B cell (primary cell): ENCODE results near the gene RIN2. TPM values are rescaled to one million over a fixed set of nuclear protein-coding genes. Genes with fewer than 3 reads are reported as not detected.

Experiments used
- ATAC-seq: fragments of 200-7000 bp; cut with Tn5 transposase; one replicate; pipeline ENCODE4 v1.10.0; 2021; ENCODE audit warnings: low read depth, mild to moderate bottlenecking, moderate number of reproducible peaks, moderate library complexity
- CTCF ChIA-PET: fragments of 350-600 bp; sonication (Branson Sonifier 250); formaldehyde crosslinking; loops from one replicate; lab custom pipeline; 2021; ENCODE audit warnings: antibody characterized with exemption, inconsistent platforms; lab: Charles Lee
- POLR2A ChIA-PET: fragments of 350-600 bp; sonication (Branson Sonifier 250); formaldehyde crosslinking; loops from one replicate; lab custom pipeline; 2021; ENCODE audit warnings: antibody characterized with exemption; lab: Charles Lee
- DNase-seq: peaks from one replicate; pipeline ENCODE4 v3.0.0; 2013
- H2AFZ ChIP-seq: 2 replicates; pipeline ENCODE4 v1.6.1; 2012; ENCODE audit warnings: mild to moderate bottlenecking, low read depth, low read length; ENCODE audit not compliant: insufficient read depth, poor library complexity, severe bottlenecking
- H3K27ac ChIP-seq, 2 donors: 1 replicate in 1 of 2; 2 replicates in 1 of 2; pipeline ENCODE4 v1.5.1; 2012 to 2013; ENCODE audit warnings: low read length in 2 of 2, mild to moderate bottlenecking in 2 of 2, moderate library complexity in 1 of 2
- H3K27me3 ChIP-seq, 4 experiments: fragments of 200-600 bp in 1 of 4; sonication (generic) in 1 of 4; replicated peaks in 1 of 4; 1 replicate in 2 of 4; 2 replicates in 2 of 4; pipeline versions ENCODE4 v1.6.1 to v1.7.0; 2013 to 2016; ENCODE audit warnings: low read length in 3 of 4, mild to moderate bottlenecking in 2 of 4, mixed read lengths in 1 of 4, moderate library complexity in 1 of 4; ENCODE audit not compliant: insufficient read depth in 4 of 4, control insufficient read depth in 3 of 4; ENCODE audit errors: control extremely low read depth in 1 of 4
- H3K36me3 ChIP-seq, 2 experiments: replicated peaks in 1 of 2; 1 replicate in 1 of 2; 2 replicates in 1 of 2; pipeline versions ENCODE4 v1.6.1 to v1.7.1; 2013; ENCODE audit warnings: low read length in 1 of 2; ENCODE audit not compliant: insufficient read depth in 2 of 2, control insufficient read depth in 1 of 2; ENCODE audit errors: control extremely low read depth in 1 of 2, extremely low read depth in 1 of 2
- H3K4me1 ChIP-seq, 2 donors: fragments of 200-600 bp in 1 of 2; sonication (generic) in 1 of 2; 1 replicate in 1 of 2; 2 replicates in 1 of 2; pipeline versions ENCODE4 v1.5.1 to v1.6.1; 2013 to 2017; ENCODE audit warnings: low read length in 2 of 2; ENCODE audit not compliant: control insufficient read depth in 2 of 2, insufficient read depth in 2 of 2
- H3K4me2 ChIP-seq: replicated peaks from 2 replicates; pipeline ENCODE3; 2012; ENCODE audit warnings: mild to moderate bottlenecking, low read depth, low read length; ENCODE audit not compliant: poor library complexity, severe bottlenecking
- H3K4me3 ChIP-seq, 5 experiments: fragments of 200-600 bp in 1 of 5; sonication (generic) in 1 of 5; 1 replicate in 3 of 5; 2 replicates in 2 of 5; pipeline versions ENCODE4 v1.5.1 to v1.7.0; 2011 to 2016; ENCODE audit warnings: low read length in 4 of 5, mild to moderate bottlenecking in 4 of 5, low read depth in 2 of 5, control low read depth in 1 of 5, moderate library complexity in 1 of 5; ENCODE audit not compliant: insufficient read depth in 1 of 5; ENCODE audit errors: control extremely low read depth in 1 of 5, extremely low read depth in 1 of 5
- H3K79me2 ChIP-seq: fragments of 200-600 bp; sonication (generic); one replicate; pipeline ENCODE4 v1.6.0; 2016; ENCODE audit warnings: low read length; ENCODE audit not compliant: control insufficient read depth, insufficient read depth
- H3K9ac ChIP-seq: fragments of 200-600 bp; sonication (generic); 2 replicates; pipeline ENCODE4 v1.6.1; 2017; ENCODE audit warnings: mild to moderate bottlenecking, low read length, moderate library complexity
- H3K9me3 ChIP-seq, 3 donors: one replicate each; pipeline versions ENCODE4 v1.6.1 to v1.7.1; 2013; ENCODE audit warnings: low read length in 2 of 3; ENCODE audit not compliant: control insufficient read depth in 2 of 3, insufficient read depth in 1 of 3; ENCODE audit errors: control extremely low read depth in 1 of 3
- H4K20me1 ChIP-seq: 2 replicates; pipeline ENCODE4 v1.6.0; 2012; ENCODE audit warnings: mild to moderate bottlenecking, low read length; ENCODE audit not compliant: insufficient read depth, control insufficient read depth, poor library complexity, severe bottlenecking
- H3K27ac Mint-ChIP-seq: one replicate; pipeline ENCODE4 v1.8.0; 2021; ENCODE audit warnings: mixed read lengths
- H3K27me3 Mint-ChIP-seq: one replicate; pipeline ENCODE4 v1.8.0; 2021; ENCODE audit warnings: mixed read lengths
- H3K4me1 Mint-ChIP-seq: one replicate; pipeline ENCODE4 v1.8.0; 2021; ENCODE audit warnings: mixed read lengths
- H3K4me3 Mint-ChIP-seq: one replicate; pipeline ENCODE4 v1.8.0; 2021; ENCODE audit warnings: mixed read lengths
- H3K9me3 Mint-ChIP-seq: one replicate; pipeline ENCODE4 v1.8.0; 2022; ENCODE audit warnings: mixed read lengths; ENCODE audit not compliant: insufficient read depth
- CTCF ChIP-seq: fragments of 200-600 bp; IDR thresholded peaks from one replicate; pipeline ENCODE4 v1.8.0; 2022; ENCODE audit warnings: antibody characterized with exemption, mild to moderate bottlenecking
- EZH2 ChIP-seq: IDR thresholded peaks from 2 replicates; pipeline ENCODE4 v1.6.1; 2012; ENCODE audit warnings: borderline replicate concordance, low read depth, mild to moderate bottlenecking, moderate library complexity, low read length; ENCODE audit not compliant: insufficient read depth, poor library complexity, severe bottlenecking
- WGBS: methylation state at CpG from one replicate; pipeline ENCODE4 v1.1.5; 2013; ENCODE audit warnings: missing lambda C conversion rate; ENCODE audit not compliant: insufficient coverage; 5-methylcytosine and 5-hydroxymethylcytosine counted together
- intact Hi-C: fragments of 100-400 bp; cut with micrococcal nuclease; formaldehyde crosslinking; loops from one replicate; pipeline ENCODE4 v1.10.0; 2022
- polyA plus RNA-seq: library from polyadenylated mRNA; depleted of rRNA; stranded (reverse); fragments of >200 nt; gene quantifications from 2 replicates; pipeline ENCODE4 v1.2.3, GENCODE V29; 2012
- total RNA-seq, 2 donors: library from RNA; stranded (reverse); fragments of 120-200 nt in 1 of 2; gene quantifications; 1 replicate in 1 of 2; 2 replicates in 1 of 2; pipeline versions ENCODE4 v1.2.3 to v1.2.4, GENCODE V29; 2013 to 2022

The RIN2 gene
- total and polyA plus RNA-seq, 2 donors (not counting 1 experiment from before 2014, with no cell fraction given): 0.15 to 0.32 TPM

DNA sequence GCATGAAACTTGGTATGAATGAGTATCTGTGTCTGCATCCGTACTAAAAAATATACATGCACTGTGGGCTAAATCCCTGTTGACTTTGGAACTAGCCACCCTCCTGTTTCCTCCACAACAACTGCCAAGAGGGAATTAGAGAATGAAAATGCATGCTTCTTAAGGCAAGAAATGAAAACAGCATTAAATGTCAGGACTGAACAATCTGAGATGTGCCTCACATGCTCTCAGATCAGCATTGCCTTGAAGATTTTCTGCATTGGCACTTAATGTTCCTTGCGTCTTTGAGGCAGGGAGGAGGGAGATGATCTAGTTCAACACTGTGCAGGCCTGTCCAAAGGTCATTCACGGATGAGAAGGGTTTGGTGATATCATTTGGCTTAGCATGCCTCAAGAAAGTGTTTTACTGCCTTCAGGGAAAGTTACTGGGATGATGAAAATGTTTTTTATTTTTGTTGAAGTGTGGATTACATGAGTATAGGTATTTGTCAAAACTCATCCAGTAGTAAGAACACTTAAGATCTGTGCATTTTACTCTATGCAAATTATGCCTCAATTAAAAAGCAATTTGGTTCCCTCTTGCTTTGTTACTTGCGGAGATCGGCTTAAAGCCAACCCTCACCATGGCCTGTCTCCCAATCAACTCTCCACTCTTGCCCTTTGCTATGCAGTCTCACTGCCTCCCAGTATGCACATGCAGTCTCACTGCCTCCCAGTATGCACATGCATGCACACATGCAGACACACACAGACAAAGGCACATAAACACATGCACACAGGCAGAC lies 47.5 kb upstream of the RIN2 start:
- Mint-ChIP-seq H3K4me1 (peaks cover 3% of the 10 kb centered on the region), H3K27ac (no peak overlapping the region), H3K27me3 (no peaks in the 10 kb centered on the region), H3K9me3 (no peaks in the 10 kb centered on the region), H3K4me3 (no peak overlapping the region)
- Histone ChIP-seq H3K4me1 (peaks cover 22 to 25% of the 10 kb centered on the region in 2 donors), H3K79me2 (no peaks in the 10 kb centered on the region), H3K9ac (no peak overlapping the region), H4K20me1 (no peaks in the 10 kb centered on the region), H3K27me3 (no peaks in the 10 kb centered on the region), H3K4me2 (no peak overlapping the region), H3K36me3 (no peaks in the 10 kb centered on the region), H3K9me3 (peaks cover 0 to 5% (median under 1%) of the 10 kb centered on the region in 3 donors), H3K27ac (no peak overlapping the region), H3K4me3 (no peak overlapping the region), H2AFZ (no peak overlapping the region)
- intact Hi-C loops: no loop called here
- DNase-seq (no peak), ATAC-seq (no peak)
- CTCF ChIA-PET: no interaction called here
- POLR2A ChIA-PET: no interaction called here
- 90% methylated on average over 4 of the region's 5 CpGs for WGBS
- TF ChIP-seq EZH2: no peak
- TF ChIP-seq CTCF: no peak

GRCh38 chr20:19711126-19711525 lies 46.9 kb upstream of the RIN2 start:
- no peak overlapping the region for H3K27ac Mint-ChIP-seq
- peaks cover 1% of the 10 kb centered on the region for H3K9me3 Mint-ChIP-seq
- H3K4me1 ChIP-seq: peaks cover 16 to 19% of the 10 kb centered on the region in 2 donors
- no peak overlapping the region for H3K9ac ChIP-seq
- H3K36me3 ChIP-seq: no peaks in the 10 kb centered on the region
- H2AFZ ChIP-seq: no peak overlapping the region
- 87% methylated on average over 11 of the region's 11 CpGs for WGBS
- no peaks in the 10 kb centered on the region for H3K27me3 ChIP-seq
- no peaks in the 10 kb centered on the region for H3K79me2 ChIP-seq
- H3K4me3 Mint-ChIP-seq: no peak overlapping the region
- peaks cover 0 to 10% (median 7%) of the 10 kb centered on the region in 3 donors for H3K9me3 ChIP-seq
- DNase-seq (no peak), ATAC-seq (no peak)
- no peaks in the 10 kb centered on the region for H4K20me1 ChIP-seq
- no peak overlapping the region for H3K4me3 ChIP-seq
- peaks cover 3% of the 10 kb centered on the region for H3K4me1 Mint-ChIP-seq
- no peaks in the 10 kb centered on the region for H3K27me3 Mint-ChIP-seq
- no peak for TF ChIP-seq CTCF
- no peak for TF ChIP-seq EZH2
- intact Hi-C loops: no loop called here
- no peak overlapping the region for H3K4me2 ChIP-seq
- POLR2A ChIA-PET: no interaction called here
- no peak overlapping the region for H3K27ac ChIP-seq
- CTCF ChIA-PET: no interaction called here
